Cardiac fibroblast (primary cell): ENCODE measurements around the gene TFB1M.

ENCODE experiments used
- DNase-seq, 2 donors: peaks; one replicate each; pipeline versions ENCODE4 v3.0.0 to v3.0.0-alpha.2; 2010; ENCODE audit warnings: low read depth in 2 of 2
- H3K4me3 ChIP-seq, 2 donors: replicated peaks in 1 of 2; 1 replicate in 1 of 2; 2 replicates in 1 of 2; pipeline ENCODE4 v1.5.1; 2011; ENCODE audit warnings: low read depth in 2 of 2, low read length in 2 of 2, mild to moderate bottlenecking in 2 of 2, moderate library complexity in 1 of 2
- TF ChIP-seq, protein P1 (sequence below): IDR thresholded peaks from one replicate; pipeline ENCODE4 v1.5.1; 2011; ENCODE audit warnings: low read depth, mild to moderate bottlenecking, low read length, inconsistent platforms

Gene TFB1M

DNA sequence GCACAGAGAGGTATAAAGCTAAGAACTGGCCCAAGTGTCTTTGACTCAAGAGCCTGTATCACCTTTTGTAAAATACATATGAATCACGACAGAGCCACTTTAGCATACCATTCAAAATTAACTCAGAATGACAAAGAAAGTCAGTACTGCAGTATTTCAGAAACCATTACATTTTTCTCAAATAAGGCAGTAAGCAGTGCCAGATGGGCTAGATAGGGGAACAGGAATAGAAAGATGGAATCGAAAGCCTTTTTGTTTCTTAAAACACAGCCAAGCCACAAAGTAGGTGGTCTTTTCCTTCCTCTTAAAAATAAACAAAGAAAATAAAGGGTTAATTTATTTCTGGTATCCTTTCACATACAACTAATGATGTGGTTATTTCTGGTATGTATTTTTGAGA is 40.2 kb downstream of the TFB1M start:
- peak in 1 of 2 donors; percentile 53 for DNase-seq
- H3K4me3 ChIP-seq, result no peak overlapping the region
- TF ChIP-seq, protein P1, sequence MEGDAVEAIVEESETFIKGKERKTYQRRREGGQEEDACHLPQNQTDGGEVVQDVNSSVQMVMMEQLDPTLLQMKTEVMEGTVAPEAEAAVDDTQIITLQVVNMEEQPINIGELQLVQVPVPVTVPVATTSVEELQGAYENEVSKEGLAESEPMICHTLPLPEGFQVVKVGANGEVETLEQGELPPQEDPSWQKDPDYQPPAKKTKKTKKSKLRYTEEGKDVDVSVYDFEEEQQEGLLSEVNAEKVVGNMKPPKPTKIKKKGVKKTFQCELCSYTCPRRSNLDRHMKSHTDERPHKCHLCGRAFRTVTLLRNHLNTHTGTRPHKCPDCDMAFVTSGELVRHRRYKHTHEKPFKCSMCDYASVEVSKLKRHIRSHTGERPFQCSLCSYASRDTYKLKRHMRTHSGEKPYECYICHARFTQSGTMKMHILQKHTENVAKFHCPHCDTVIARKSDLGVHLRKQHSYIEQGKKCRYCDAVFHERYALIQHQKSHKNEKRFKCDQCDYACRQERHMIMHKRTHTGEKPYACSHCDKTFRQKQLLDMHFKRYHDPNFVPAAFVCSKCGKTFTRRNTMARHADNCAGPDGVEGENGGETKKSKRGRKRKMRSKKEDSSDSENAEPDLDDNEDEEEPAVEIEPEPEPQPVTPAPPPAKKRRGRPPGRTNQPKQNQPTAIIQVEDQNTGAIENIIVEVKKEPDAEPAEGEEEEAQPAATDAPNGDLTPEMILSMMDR, result no peak

DNA sequence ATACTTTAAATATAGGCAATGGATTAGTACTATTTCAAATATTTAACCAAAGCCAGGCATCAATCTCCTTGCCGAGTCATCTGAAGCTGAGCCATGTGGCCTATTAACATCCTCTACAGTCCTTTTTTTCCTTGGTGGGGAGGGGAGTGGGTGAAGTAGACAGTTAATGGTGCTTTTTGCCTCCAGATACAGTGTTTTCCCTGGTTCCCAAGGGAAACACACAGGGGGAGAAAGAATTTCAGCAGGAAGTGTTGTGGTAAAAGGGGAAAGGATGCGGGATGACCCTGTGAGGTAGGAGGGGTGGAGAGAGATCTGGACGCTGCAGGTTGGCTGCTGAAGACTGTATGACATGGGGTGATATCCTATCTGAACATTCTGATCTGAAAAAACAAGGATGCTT is 40.9 kb downstream of the TFB1M start:
- TF ChIP-seq, protein P1, result no peak
- H3K4me3 ChIP-seq, result no peak overlapping the region
- DNase-seq, result peak; percentile 88 to 97

DNA sequence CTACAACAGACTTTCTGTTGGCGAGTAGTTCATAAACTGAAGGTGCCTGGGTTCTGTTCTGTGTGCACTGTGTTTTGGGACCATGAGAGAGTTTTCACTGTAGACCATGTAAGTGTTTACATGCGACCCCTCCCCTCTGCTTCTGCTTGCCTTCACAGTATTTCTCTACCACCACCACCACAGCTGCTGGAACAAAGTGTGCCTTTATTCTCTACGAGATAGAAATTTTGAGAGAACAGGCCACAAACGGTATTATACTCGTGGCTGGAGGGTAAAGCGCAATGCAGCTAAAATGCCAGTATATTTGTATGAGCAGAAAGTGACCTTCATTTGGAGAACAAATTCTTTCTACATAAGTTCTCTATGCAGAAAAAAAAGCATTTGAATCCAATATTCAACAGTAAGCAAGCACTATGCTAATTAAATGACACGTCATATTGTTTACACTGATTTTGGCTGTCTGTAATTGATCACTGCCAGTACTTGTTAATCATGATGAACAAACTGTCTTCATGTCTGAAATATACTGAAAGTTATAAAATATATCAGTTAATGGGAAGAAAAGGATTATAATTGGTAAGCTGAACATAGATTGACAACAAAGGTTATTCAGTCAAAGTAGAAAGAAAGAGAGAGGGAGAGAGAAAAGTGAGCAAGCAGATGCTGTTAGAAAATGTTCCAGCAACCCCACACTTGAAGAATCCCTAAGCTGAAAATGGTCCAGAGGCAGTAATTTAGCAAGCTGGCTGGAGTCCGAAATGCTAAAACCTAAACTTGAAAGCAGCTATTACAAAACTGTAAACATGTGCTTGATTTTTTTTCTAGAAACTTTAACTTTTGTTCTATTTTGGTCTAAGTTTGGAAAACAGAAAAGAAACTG is 41.7 kb downstream of the TFB1M start:
- DNase-seq, result peak; percentile 44 to 51
- H3K4me3 ChIP-seq, result no peak overlapping the region
- TF ChIP-seq, protein P1, result no peak

DNA sequence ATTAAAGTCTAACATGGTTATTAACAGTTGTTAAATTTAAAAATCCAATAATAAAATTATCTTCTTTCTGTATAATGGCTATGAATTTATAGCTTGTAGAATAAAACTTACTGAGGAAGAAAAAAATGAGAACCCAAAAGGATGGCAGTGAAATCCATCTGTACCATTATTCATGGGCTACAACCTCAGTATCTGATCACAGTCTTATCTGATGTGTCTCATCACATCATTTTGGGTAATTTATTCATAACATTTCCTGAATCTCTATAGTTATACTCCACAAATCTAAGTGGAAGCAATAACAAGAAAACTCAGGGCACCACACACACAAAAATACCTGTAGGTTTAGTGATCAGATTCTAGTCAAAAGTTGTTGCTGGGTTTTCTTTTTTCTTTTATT is 43.1 kb downstream of the TFB1M start:
- DNase-seq, result no peak
- TF ChIP-seq, protein P1, result no peak
- H3K4me3 ChIP-seq, result no peak overlapping the region

DNA sequence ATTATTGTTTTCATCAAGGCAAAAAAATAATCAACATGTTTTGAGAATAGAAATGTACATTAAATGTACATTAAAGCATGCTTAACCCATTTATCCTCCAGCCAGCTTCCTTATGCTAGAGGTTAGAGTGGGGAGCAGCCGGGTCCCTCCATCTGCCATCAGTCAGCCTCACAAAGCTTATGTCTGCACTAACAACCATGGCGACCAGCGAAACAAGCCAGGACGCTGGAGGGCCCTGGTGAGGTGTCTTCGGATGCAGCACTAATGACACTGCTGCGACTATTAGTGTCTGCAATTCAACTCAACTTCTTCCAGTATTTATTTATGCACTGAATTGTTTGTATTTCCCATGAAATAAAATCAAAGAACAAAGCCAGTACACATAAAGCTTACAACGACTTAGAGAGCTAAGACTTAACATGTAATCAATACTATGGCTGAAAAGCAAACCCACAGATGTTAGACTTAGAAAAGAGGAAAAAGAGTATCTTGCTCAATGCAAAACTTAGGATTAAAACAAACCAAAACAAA is 43.7 kb downstream of the TFB1M start:
- no peak overlapping the region for H3K4me3 ChIP-seq
- TF ChIP-seq, protein P1, result no peak
- DNase-seq, result no peak

DNA sequence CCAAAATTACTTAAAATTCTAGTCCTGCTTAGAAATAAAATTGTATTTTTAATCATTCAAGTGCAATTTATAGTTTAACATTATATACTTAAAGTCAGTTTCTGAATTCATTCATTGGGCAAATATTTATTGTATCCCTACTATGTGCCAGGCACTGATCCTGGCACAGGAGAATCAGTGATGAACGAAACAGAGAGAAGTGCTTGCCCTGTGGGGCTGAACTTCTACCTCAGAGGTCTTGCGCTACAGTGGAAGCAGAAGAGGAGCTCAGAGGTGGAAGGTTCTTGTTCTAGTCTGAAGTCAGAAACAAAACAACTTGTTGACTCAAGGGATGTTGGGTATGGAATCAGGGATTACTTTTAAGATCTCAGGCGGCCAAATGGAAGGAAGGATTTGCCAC is 44.5 kb downstream of the TFB1M start:
- no peak for DNase-seq
- TF ChIP-seq, protein P1, result no peak
- no peak overlapping the region for H3K4me3 ChIP-seq
